HFF-Myc (cell line): ENCODE measurements around the gene FSIP1.

ENCODE experiments used
- DNase-seq: peaks from one replicate; pipeline ENCODE4 v3.0.0-alpha.2; 2011; ENCODE audit warnings: low read depth; ENCODE audit errors: extremely low read depth
- H3K4me3 ChIP-seq: replicated peaks from 2 replicates; pipeline ENCODE4 v1.5.1; 2011; ENCODE audit warnings: low read depth, mild to moderate bottlenecking, control low read depth, low read length
- TF ChIP-seq, protein P1 (sequence below): IDR thresholded peaks from 2 replicates; pipeline ENCODE4 v1.5.1; 2012; ENCODE audit warnings: mild to moderate bottlenecking, low read depth, low read length, control low read depth; ENCODE audit errors: missing control alignments

Gene FSIP1

DNA sequence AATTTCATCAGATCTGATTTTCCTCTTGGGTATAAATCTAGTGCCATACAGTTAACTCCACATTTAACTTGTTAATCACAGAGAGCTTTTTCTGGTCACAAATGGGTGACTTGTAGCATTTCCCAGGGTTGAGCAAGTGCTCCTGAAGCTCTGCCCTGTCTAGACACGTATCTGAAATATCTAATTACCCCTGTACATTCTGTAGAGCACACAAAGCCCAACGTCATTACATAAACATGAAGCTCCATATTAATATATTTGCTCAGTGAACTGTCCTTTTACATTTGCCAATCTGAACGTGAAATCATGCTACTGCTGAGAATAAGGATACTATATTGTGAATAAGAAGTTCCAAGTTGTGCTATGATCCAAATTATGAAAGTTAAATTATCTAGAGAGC lies 152.7 kb downstream of the FSIP1 start:
- no peak for DNase-seq
- TF ChIP-seq, protein P1, sequence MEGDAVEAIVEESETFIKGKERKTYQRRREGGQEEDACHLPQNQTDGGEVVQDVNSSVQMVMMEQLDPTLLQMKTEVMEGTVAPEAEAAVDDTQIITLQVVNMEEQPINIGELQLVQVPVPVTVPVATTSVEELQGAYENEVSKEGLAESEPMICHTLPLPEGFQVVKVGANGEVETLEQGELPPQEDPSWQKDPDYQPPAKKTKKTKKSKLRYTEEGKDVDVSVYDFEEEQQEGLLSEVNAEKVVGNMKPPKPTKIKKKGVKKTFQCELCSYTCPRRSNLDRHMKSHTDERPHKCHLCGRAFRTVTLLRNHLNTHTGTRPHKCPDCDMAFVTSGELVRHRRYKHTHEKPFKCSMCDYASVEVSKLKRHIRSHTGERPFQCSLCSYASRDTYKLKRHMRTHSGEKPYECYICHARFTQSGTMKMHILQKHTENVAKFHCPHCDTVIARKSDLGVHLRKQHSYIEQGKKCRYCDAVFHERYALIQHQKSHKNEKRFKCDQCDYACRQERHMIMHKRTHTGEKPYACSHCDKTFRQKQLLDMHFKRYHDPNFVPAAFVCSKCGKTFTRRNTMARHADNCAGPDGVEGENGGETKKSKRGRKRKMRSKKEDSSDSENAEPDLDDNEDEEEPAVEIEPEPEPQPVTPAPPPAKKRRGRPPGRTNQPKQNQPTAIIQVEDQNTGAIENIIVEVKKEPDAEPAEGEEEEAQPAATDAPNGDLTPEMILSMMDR = no peak
- H3K4me3 ChIP-seq = no peak overlapping the region

DNA sequence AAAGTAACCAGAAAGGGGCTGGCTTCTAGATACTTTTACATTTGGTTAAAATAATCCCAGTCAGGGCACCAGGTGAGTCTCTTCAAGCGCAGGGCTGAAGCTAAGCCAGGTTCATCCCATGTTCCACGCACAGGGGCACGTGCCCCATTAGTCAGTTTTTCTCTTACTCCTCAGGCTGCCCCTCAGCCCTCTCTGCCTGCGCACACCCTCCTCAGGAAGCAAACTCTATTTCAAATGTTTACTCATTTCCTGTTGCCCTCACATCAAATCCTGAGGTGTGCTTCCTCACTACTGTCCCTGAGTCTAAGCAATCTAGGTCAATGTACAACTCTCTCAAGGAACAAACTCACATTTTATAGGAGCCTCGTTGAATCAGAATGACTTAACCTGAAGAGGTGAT lies 153.3 kb downstream of the FSIP1 start:
- TF ChIP-seq, protein P1 = no peak
- DNase-seq = no peak
- H3K4me3 ChIP-seq = no peak overlapping the region

DNA sequence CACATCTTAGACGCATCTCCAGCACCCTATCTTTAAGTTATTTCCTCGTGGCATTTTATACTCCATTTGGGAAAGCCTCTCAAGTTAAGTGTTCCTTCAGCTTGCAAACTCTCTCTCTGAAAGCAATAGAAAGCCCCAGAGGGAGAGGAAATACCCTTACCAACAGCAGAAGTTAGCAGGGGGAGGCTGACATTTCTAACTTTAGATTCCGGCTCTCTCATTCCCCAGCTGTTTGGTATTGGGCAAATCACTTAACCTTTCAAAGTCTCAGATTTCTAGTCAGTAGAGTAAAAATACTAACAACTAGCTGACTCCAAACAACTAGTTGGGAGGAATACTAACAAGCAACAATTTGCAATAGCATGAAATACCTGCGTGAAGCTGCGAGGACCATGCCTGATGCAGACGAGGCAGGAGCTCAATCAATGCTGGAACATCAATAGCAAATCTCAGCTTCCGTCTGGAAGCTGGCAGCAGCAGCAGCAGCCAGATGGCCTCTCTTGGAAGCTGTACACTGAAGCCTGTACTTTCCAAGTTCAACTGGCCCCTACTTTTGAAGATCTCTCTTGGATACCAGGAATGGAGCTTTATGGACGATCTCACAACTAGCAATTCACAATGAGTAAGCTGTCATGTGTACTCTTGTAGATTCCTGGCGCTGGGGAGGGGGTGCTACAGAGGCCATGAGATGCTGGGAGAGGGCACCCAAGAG lies 153.9 kb downstream of the FSIP1 start:
- DNase-seq = no peak
- TF ChIP-seq, protein P1 = no peak
- H3K4me3 ChIP-seq = no peak overlapping the region

DNA sequence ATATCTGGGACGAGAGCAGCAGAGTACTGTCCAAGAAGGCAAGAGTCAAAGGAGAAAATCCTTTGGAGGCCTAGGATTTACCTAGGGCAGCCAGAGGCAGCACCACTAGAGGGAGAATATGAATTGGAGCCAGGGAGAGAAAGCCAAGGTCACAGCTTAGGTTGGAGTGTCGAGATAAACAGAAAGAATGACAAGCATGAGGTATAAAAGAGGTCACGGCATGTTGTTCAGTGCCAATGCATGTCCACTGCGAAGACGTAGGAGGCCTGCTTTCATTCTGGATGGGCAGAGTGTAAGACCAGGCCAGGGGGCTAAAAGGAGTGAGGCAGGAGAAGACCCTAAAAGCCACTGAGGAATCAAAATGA lies 154.5 kb downstream of the FSIP1 start:
- no peak for DNase-seq
- TF ChIP-seq, protein P1 = peak; percentile 39
- H3K4me3 ChIP-seq = no peak overlapping the region

DNA sequence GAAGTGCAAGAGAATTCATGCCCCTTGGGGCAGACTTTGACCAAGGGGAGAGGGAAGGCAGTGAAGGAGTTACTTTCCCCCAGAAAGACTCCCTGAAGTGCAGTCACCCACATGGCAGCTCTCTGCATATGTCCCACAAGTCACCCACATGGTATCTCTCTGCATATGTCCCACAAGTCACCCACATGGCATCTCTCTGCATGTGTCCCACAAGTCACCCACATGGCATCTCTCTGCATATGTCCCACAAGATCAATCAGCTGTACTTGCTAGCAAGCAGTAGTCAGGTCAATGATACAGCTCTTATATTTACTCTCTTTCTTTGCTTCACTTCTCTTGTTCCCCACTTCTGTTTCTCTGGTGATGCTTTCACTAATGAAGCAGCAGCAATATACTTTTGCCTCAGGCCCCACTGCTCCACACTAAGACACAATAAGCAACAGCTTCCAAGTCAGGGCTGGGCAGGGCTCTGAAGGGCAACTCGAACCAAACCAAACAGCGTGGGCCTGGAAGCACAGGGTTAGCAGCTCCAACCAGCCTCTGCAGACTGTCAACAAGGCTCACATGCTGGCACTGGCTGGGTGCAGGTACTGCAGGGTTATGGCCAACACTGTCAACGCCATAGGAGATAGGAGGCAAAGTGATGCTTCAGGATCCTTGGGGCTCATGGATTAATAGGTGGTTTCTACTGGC lies 155.0 kb downstream of the FSIP1 start:
- TF ChIP-seq, protein P1 = no peak

GRCh38 chr15:39625856-39626255 lies 156.8 kb downstream of the FSIP1 start:
- TF ChIP-seq, protein P1 = no peak
- no peak for DNase-seq
- H3K4me3 ChIP-seq = no peak overlapping the region

More for the DNA sequence above, 155.0 kb downstream of the FSIP1 start:
- H3K4me3 ChIP-seq = no peak overlapping the region
- DNase-seq = no peak
